NOMO-1 treated with dmso at 0.1 percent for 144 hours (cell line): ENCODE measurements around the gene ZNF319.

Source experiments
- DNase-seq: peaks from one replicate; lab custom pipeline; 2025; ENCODE audit not compliant: unreplicated experiment; lab: John Stamatoyannopoulos, UW

Gene ZNF319

DNA sequence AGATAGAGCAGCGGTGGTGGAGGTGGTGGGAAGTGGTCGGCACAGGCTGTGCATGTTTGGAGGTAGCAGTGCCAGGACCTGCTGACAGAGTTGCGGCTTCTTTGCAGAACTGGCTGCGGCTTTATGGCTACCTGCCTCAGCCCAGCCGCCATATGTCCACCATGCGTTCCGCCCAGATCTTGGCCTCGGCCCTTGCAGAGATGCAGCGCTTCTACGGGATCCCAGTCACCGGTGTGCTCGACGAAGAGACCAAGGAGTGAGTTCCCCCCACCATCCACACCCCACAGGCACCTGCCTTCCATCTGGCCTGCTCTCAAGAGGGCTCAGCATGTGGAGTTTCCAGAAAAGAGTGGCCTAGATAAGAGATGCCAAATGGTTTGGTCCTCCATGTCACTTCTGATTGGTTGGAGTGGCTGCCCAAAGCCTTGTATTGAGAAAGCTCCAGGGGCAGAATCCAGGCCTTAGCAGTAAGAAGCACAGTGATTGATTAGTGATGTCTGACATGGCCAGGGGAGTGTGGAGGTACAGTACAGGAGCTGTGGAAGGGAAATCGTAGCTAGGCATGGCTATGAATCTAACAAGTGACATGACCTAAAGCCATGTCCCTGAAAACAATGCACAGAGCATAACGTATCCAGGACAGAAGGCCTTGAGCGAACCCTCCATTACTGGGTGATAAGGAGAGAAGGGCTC, 37.0 kb upstream of the ZNF319 start:
- no peak for DNase-seq

DNA sequence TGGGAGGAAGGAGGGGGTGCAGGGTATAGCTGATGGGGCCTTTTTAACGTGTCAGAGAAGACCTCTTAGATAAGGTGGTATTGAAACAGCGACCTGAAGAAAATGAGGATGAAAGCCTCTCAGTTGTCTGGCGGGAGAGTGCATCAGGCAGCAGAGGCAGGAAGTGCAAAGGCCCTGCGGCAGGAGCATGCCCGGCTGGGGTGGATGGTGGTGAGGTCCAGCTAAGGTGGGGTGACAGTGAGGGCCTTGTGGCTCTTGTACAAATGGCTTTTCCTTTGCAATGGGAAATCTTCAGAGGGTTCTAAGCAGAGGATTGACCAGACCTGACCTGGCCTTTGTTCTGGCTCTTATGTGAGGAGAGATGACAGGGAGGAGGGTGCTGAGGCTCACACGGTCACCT, 36.5 kb upstream of the ZNF319 start:
- no peak for DNase-seq

DNA sequence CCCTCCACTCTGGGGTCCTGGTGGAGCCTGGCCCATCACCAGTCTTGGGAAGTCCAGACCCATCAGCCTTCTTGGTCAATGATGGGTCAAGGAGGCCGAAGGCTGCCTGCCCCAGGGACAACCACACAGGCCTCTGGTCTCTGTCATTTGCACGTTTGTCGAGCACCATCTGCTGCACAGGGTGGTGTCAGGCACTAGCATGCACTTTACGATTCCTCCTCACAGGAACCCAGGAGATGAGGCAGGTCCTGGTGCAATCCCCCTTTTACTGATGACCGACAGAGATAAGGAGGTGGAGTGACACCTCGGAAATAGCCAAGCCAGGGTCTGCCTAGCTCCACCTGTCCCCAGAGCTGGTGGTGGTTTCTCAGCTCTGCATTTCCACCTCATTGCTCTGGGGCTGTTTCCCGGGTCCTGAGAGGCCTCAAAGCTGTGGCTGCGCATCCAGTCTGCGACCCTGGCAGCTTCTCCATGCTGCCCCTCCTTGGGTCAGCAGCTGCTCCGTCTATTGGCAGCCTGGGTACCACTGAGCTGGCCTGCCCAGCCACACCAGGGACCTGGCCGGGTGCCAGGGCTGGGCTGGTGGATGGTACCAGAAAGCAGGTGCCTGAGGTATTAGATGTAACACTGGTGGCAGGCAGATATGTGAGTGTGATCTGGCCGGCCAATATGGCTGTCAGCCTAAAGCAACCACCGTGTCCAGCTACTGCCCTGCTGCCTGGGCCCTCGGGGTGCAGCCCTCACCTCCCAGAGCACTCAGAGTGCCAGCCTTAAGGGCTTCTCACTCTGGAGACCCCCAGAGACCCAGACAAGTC, 35.1 kb upstream of the ZNF319 start:
- no peak for DNase-seq

DNA sequence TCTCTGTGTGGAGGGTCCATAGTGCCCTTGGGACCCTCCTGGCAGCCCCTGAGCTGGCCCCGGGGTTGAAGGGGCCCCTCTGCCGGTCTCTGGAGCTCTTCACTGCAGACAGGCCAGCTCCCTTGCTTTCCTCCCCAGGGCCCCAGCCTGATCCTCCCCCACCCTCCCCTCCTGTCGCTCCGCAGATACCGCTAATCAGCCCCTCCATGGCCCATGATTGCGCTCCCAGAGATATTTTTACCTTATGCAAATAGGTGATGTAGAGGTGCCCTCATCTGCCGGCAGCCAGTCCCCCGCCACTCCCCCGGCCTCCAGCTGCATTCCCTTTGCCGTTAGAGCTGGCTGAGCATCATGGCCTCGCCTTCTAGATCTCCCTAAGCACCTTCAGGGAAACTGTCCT, 34.3 kb upstream of the ZNF319 start:
- DNase-seq, result no peak

DNA sequence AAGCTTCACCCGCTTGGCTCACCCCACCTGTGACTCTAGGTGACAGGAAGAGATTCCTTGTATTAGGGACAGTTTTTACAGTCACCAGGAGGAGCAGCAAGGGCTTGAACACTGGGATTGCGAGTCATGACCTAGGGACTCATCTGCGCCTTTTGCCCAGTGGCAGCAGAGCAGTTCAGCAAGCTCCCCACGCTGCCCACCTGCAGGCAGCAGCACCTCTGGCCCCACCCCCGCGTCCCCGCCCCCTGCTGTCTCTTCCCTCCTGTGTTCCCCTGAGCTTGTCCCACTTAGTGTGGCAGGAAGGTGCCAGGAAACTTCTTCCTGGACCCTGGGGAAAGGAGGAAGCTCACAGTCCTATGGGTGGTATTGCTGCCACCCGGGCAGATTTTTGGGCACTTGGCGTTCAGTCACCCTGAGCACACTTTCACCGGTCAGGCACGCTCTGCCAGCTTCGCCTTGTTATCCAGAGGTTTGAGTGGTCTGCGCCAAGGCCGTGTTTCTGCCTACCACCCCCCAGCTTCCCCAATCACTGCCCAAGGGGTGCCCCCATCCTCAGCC, 33.7 kb upstream of the ZNF319 start:
- no peak for DNase-seq

DNA sequence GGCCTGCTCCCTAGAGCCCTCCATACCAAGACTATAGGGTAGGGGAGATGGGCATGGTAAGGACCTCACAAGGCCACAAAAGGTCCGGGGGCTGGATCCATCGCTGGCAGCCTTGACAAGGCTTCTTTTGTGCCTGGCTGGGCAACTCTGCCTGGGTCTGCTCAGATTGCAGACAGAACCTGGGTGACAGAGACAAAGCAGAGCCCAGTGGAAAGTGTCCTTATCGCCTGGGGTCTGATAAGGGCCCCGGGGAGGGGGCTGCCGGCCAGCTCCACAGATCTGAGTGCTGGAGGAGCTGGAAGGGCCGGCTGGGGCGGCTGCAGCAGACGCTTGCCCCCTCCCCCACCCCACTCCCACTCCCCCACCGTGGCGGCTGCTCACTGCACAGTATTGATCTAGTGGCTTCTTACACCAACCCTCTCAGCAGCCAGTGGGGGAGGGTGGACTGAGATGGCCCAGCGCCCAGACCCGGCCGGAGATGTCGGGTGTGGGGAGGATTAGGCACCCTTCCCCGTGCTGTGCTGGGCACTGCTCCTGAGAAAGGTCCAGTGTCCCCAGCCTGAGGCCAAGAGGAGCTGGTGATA, 32.3 kb upstream of the ZNF319 start:
- no peak for DNase-seq

DNA sequence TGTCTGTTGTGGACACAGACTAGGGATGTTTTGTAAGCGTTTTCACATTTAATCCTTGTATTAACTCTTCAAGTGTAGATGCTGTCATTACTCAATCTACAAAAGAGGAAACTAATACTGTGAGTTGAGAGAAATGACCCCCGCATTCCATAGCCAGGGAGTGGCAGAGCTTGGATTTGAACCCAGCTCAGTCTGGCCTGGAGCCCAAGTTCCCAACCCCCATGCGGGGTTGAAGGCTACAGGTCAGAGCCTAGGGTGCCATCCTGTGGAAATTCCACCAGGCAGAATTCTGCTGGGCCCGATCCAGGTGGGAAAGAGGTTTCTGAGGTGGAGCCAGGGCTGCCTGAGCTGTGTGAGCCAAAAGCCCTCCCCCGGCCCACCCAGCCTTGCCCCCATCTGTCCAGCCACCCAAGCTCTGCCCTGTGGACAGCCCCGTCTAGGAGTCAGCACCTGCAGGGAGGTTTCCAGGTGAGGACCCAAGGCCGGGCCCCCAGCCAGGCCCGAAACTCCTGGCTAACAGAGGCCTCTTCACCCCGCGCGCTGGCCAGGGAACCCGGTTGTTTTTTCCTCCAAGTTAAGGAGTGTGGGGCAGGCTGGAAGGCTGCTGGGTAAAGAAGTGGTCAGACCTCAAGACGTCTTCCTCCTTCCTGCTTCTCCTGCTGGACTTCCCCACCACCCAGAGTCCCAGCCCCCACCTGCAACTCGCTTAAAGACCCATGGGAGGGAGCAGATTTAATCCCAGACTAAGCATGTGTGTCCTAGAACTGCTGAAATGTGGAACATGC, 30.7 kb upstream of the ZNF319 start:
- no peak for DNase-seq

DNA sequence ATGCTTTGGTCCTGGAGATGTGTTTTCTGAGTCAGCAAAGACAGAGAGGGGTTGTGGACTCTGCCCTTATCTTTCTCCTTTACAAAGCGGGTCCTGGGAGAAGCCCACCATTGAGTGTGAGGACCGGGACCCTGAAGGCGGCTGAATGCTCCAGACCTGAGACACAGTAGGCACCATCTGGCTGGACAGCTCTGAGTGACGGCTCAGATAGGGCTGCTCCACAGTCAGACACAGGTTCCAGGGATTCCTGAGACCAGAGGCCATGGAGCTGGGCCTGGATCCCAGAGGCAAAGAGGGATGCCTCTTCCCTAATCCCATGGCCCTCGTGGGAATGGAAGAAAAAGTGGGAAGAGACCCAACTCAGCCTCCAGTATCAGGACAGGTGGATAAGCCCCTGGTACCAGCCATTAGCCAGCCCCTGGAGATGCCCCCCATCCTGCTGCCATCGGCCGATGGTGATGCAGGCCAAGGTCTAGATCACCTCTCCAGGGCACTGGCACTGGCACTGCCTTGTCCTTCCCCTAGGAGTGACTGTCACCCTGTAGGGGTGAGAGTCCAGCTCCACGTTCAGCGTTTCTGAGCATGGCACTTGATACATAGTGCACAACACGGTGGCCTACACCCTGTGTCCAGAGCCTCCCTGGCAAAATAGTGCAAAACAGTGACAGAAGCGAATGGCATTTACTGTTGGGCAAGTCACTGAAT, 29.8 kb upstream of the ZNF319 start:
- no peak for DNase-seq

DNA sequence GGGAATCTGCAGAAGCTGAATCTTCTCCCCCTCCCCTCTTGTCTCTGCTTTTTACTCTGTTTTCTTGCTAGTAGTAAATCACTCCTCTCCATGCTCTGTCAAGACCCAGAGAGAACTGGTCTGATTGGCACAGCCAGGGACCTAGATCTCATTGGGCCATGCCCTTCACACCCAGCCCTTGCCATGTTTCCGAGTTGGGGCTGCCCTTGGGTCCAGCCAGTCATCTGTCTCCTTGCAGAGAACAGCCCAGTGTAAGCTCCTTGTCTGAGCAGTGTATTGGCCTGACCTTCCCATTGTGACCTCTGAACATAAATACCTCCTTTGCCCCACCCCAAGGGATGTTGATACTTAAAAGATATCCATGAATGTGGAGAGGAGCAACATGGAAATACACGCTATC, 28.9 kb upstream of the ZNF319 start:
- DNase-seq, result no peak

DNA sequence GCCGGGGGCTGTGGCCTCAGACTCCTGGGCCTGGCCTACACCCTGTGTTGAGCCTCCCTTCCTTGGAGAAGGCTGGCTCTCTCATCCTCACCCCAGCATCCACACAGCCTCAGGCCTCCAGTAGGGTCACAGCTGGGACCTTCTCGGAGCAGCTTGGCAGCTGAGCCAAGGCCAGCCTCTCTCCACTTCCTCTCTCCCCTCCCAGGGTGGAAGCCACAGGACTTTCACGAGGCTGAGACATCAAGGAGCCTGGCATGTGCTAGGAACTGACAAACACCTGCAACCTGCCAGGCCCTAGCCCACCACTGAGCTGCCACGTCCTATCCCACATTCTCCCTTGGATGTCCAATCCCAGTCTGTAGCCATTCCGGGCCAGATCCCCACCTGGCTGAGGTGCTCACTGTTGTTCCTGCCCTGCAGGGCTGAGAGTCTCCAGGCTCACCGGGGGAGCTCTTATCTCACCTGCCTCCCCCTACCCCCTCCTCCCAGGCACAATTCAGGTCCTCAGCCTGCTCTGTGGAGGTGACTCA, 28.1 kb upstream of the ZNF319 start:
- no peak for DNase-seq

DNA sequence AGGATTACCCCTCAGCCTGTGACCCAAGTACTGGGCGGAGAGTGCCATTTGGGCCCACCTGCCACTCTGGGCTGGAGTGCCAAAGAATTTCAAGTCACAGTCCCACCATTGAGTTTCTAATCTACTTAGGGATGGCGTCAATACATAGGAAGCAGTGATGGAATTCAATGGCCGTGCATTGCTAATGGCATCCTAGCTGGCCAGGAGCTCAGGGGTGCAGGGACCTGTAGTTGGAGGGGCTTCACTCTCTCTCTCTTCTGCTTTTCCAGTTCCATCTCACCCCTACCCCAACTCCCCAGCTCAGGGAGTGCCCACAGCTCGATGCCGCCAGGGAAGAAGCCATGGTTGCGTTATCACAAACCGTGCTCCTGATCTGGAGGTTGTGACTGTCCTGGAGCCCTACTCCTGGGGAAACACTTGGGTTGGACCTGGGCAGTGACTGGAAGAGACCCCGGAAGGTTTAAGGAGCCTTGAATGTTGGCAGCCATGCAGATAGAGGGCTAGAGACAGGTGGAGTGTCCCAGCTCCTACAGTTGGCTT, 27.5 kb upstream of the ZNF319 start:
- DNase-seq, result no peak

DNA sequence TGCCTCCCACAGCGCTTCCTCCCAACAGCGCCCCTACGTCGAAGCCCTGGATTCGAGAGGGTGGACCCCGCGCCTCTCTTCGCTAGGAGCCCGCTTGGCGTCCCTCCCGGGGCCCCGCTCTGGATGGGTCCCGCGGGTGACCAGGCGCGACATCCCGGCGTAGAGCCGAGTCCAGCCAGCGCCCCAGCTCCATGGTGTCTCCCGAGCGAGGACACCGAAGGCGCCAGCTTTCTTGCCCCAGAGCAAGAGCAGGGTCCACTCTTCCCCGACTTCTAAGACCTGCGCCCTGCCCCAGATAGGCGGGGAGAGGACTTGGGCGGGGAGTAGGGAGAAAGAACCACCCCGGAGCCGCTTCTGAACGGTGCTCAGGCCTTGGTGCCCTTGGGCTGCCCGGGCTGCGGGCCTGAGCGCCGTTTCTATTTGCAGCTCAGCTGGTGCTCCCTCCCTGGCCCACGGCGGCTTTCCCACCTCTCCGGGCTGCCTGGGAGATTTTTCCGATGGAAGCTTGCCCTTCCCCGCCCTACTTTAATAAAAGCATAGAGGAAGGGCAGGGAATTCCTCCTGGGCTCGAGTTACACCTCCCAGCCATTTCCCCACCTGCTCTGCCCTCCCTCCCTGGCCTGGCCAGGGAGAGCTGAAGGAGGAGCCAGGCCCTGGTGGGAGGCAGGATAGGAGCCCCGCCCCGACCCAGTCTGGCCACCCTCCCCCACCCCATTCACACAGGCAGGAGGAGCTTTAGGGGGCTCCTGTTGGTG, 26.9 kb upstream of the ZNF319 start:
- DNase-seq, result no peak

DNA sequence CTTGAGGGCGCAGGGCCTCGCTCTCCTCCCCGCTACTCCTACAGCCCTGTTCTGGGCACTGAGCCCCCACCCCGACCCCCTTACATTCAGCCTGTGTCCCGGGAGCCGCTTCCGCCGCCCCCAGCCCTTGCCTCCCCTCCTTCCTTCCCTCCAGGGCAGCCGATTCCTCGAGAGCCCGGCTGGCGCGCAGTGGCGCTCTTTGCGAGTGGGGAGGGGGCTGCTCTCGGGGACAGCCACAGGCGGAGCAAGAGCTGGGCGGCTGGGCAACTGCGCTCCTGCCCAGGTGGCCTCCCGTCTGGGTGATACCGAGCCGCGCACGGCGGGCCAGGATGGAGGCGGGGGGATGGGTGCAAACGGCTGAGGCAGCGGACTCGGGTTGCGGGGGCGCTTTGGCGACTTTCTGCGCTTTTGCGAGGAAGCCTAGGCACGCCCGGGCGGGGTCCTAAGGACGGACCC, 26.3 kb upstream of the ZNF319 start:
- DNase-seq, result no peak

DNA sequence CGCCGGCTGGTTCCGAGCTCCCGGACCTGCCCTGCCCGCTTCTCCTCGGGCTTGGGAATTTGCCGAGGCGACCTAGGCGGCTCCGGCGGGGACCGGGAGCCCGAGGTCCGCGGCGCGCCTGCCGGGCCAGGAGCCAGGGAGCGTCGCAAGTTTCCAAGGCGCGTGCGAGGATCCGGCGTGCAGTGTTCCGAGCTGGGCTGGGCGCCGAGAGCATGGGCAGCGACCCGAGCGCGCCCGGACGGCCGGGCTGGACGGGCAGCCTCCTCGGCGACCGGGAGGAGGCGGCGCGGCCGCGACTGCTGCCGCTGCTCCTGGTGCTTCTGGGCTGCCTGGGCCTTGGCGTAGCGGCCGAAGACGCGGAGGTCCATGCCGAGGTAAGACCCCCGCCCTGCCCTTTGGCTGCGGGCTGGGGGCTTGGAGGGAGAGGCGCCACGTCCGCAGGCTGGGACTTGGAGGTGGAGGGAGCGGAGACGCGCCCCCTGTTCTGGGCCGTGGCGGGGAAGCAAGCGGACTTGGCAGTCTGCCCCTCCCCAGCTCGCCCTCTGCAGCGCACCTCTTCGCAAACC, 25.8 kb upstream of the ZNF319 start:
- DNase-seq, result peak; percentile 2

DNA sequence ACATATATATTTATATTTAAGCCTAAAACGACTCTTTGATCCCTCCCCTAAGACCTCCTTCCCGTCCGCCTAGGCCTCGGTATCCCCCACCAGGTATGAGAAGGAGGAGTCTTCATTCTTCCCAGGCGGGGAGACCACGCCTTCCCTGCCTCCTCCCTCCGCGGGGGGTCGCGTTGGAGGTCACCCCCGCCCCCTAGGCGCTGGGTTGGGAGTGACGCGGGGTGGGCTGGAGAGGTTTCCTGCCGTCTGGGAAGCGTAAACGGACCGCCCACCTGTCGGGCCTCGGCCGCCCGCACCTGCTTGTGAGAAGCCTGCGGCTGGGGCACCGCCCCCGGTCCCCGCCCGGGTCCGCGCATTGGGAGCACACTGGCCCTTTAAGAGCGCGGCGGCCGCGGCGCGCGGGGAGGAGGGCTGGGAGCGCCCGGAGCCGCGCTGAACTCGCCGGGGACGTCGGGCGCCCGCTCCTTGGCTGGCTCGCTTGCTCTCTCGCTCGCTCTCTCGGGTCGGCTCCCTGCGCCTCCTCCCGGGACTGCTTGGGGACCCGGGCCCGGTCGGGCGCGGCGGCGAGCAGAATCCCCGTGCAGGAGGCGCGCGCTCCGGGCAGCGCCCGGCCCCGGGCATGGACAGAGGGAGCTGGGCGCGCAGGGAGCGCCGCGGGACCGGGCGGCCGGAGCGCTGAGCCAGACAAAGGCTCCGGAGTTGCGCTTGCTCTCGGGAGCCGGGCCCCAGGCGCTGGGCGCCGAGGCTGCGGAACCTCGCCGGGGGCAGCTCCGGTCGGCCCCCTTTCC, 25.1 kb upstream of the ZNF319 start, which contains the start of gene MMP15:
Gene MMP15, plus strand, starts transcription at position 404 of the 788 bp plus-strand sequence. CDS start 597 bp downstream, outside the sequence.
- DNase-seq, result peak; percentile 55

DNA sequence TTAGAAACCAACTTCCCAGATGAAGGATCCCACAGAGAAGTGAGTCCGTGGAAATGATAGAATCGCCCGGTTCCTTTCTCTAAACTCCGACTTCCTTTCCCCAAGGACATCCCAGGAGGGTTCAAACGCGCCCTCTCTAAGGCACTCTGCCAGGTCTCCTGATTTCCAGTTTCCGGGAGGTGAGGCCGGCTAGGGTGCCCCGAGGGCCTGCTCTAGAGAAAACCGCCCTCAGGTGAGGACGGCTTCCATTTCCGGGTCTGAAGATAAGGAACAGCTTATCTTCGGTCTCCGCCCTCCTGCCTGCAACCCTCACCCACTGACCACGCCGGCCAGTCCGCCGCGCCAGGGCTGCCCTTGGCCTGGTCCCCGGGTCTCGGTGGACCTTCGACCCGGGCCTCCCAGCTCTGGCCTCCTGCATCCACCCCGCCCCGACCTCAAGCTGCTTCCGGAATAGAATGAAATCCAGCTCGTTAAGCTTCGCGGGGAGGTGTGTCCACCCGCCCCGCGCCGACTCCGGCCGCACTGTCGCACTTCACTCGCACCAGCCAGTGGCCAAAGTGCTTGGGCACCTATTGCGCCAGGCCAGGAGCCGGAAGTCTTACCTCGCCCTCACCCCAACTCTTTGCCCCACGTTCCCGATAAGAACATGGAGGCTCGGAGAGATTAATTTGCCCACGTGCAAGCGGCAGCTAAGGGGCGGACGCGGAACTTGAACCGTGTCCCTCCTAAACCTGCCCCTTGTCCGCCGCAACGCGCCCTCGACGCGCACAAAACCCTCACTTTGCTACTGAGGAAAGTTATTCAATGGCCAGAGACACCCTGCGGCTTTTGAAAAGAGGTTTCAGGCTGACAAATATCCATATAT, 24.2 kb upstream of the ZNF319 start:
- peak; percentile 6 for DNase-seq
